GM12874 (cell line): ENCODE data around the gene GADD45A.

Source experiments
- CTCF ChIP-seq: IDR thresholded peaks from 2 replicates; pipeline ENCODE4 v1.5.1; 2011; ENCODE audit warnings: low read depth, mild to moderate bottlenecking, control low read depth, low read length, moderate library complexity; ENCODE audit not compliant: insufficient read depth

Gene GADD45A

DNA sequence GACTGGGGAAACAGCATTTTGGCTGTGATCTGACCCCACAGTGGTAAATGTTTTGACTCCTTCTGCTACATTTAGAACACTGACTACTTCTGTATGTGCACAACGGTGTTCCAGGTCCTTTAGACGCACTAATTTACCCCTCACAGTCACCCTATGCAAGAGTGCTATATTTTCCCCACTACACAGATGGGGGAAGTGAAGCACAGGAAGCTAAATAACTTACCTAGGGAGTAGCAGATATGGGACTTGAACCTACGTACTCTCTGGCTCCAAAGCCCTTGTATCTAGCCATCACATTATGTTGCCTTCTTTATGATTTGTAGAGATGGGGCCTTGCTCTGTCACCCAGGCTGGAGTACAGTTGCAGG lies 49.3 kb downstream of the GADD45A start:
- TF ChIP-seq CTCF = no peak

DNA sequence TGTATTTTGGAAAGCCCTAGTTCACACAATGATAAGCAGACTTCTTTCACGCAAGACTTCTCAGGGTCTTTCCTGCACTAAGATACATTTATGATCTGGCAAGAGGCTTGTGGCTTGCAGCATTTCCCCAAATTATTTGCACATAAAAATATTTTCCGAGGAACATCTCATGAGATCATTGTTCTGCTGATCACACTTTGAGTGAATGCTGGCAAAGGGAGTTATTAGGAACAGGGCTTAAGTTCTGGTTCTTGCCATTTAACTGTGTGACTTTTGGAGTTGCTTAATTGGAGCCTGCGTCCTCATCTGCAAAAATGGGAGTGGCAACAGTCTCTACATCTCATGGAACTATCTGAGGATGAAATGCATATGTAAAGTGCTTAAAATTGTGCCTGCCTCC lies 50.2 kb downstream of the GADD45A start:
- TF ChIP-seq CTCF = no peak

GRCh38 chr1:67735806-67736627 lies 51.0 kb downstream of the GADD45A start:
- TF ChIP-seq CTCF = no peak

GRCh38 chr1:67736750-67737149 lies 51.7 kb downstream of the GADD45A start:
- TF ChIP-seq CTCF = no peak

DNA sequence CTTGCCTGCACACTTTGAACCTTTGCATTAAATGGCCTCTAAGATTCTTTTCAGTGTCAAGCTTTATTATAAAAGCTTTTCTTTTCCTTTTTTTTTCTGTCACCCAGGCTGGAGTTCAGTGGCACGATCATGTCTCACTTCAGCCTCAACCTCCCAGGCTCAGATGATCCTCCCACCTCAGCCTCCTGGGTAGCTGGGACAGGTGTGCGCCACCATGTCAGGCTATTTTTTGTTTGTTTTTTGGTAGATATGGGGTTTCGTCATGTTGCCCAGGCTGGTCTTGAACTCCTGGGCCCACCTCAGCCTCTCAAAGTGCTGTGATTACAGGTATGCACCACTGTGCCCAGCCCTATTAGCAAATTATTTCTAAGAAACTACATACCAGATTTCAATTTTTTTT lies 52.9 kb downstream of the GADD45A start:
- no peak for TF ChIP-seq CTCF
